PC-3 (cell line): Measurements from ENCODE around the gene CSTPP1. TPM values are rescaled to one million over a fixed set of nuclear protein-coding genes. Genes with fewer than 3 reads are reported as not detected.

Experiments
- ATAC-seq: fragments of 200-7000 bp; cut with Tn5 transposase; 2 replicates; pipeline ENCODE4 v1.9.1; 2020; ENCODE audit warnings: mild to moderate bottlenecking, moderate library complexity
- BruUV-seq: library from RNA; stranded (reverse); fragments of 400-500 nt; replicated peaks from 2 replicates; lab custom pipeline; 2021; lab: Mats Ljungman, UMichigan
- CTCF ChIA-PET: fragments of 300-600 bp; sonication (Branson Sonifier 250); formaldehyde crosslinking; loops from one replicate; lab custom pipeline; 2022; ENCODE audit warnings: antibody characterized with exemption; lab: Charles Lee
- POLR2A ChIA-PET: fragments of 300-600 bp; sonication (Branson Sonifier 250); formaldehyde crosslinking; loops from one replicate; lab custom pipeline; 2022; ENCODE audit warnings: antibody characterized with exemption; ENCODE audit not compliant: unreplicated experiment; lab: Charles Lee
- DNase-seq: peaks from one replicate; pipeline ENCODE4 v3.0.0-alpha.2; 2015
- H2AFZ ChIP-seq: fragments of 300-600 bp; sonication (generic); 2 replicates; pipeline ENCODE4 v1.6.0; 2016; ENCODE audit warnings: antibody characterized with exemption, low read length
- H3F3A ChIP-seq: fragments of 300-600 bp; sonication (generic); one replicate; pipeline ENCODE4 v1.6.0; 2017; ENCODE audit warnings: antibody characterized with exemption, low read length, control low read depth, mild to moderate bottlenecking; ENCODE audit not compliant: unreplicated experiment
- H3K27ac ChIP-seq: fragments of 300-600 bp; sonication (generic); 2 replicates; pipeline ENCODE4 v1.5.1; 2016; ENCODE audit warnings: mild to moderate bottlenecking, low read length
- H3K27me3 ChIP-seq: fragments of 300-600 bp; sonication (generic); 2 replicates; pipeline ENCODE4 v1.6.1; 2016; ENCODE audit warnings: low read length, mixed read lengths
- H3K36me3 ChIP-seq: fragments of 300-600 bp; sonication (generic); 2 replicates; pipeline ENCODE4 v1.6.1; 2016; ENCODE audit warnings: low read depth, mixed run types, low read length, mixed read lengths
- H3K4me1 ChIP-seq: fragments of 300-600 bp; sonication (generic); 2 replicates; pipeline ENCODE4 v1.5.1; 2016; ENCODE audit warnings: low read length; ENCODE audit not compliant: insufficient read depth
- H3K4me2 ChIP-seq: fragments of 300-600 bp; sonication (generic); 2 replicates; pipeline ENCODE4 v1.6.0; 2016; ENCODE audit warnings: low read length
- H3K4me3 ChIP-seq: fragments of 300-600 bp; sonication (generic); 2 replicates; pipeline ENCODE4 v1.5.1; 2016; ENCODE audit warnings: mild to moderate bottlenecking, low read length, mixed read lengths
- H3K79me2 ChIP-seq: fragments of 300-600 bp; sonication (generic); 2 replicates; pipeline ENCODE4 v1.6.1; 2017; ENCODE audit warnings: low read length, mixed read lengths
- H3K9ac ChIP-seq: fragments of 300-600 bp; sonication (generic); 2 replicates; pipeline ENCODE4 v1.6.0; 2016; ENCODE audit warnings: mild to moderate bottlenecking, low read length
- H3K9me2 ChIP-seq: fragments of 300-600 bp; sonication (generic); replicated peaks from 2 replicates; pipeline ENCODE4 v1.6.1; 2016; ENCODE audit warnings: mixed run types, low read length, mixed read lengths
- H3K9me3 ChIP-seq: fragments of 300-600 bp; sonication (generic); 2 replicates; pipeline ENCODE4 v1.6.1; 2016; ENCODE audit warnings: low read length, mixed read lengths
- H4K20me1 ChIP-seq: fragments of 300-600 bp; sonication (generic); 2 replicates; pipeline ENCODE4 v1.6.1; 2016; ENCODE audit warnings: low read length, mixed read lengths
- EZH2 ChIP-seq: fragments of 300-600 bp; sonication (generic); IDR thresholded peaks from one replicate; pipeline ENCODE4 v1.6.1; 2017; ENCODE audit warnings: antibody characterized with exemption, mild to moderate bottlenecking, low read length; ENCODE audit not compliant: unreplicated experiment
- EZH2phosphoT487 ChIP-seq: fragments of 300-600 bp; sonication (generic); IDR thresholded peaks from 2 replicates; pipeline ENCODE4 v1.6.1; 2018; ENCODE audit warnings: mild to moderate bottlenecking, antibody characterized with exemption, low read length, borderline replicate concordance
- intact Hi-C: fragments of 100-400 bp; cut with micrococcal nuclease; formaldehyde crosslinking; loops from 2 replicates; pipeline ENCODE4 v1.9.0; 2023
- total RNA-seq: library from RNA; depleted of rRNA; stranded (reverse); fragments of >200 nt; gene quantifications from 2 replicates; pipeline ENCODE4 v1.2.3, GENCODE V29; 2014
- TF ChIP-seq, protein P1 (sequence below): fragments of 300-600 bp; sonication (generic); conservative IDR thresholded peaks from 2 replicates; pipeline ENCODE4 v1.5.1; 2017; ENCODE audit warnings: antibody characterized with exemption, low read depth, mild to moderate bottlenecking, low read length

CSTPP1 gene
- total RNA-seq, 1 experiment from 2014 or later = 21.7 TPM

DNA sequence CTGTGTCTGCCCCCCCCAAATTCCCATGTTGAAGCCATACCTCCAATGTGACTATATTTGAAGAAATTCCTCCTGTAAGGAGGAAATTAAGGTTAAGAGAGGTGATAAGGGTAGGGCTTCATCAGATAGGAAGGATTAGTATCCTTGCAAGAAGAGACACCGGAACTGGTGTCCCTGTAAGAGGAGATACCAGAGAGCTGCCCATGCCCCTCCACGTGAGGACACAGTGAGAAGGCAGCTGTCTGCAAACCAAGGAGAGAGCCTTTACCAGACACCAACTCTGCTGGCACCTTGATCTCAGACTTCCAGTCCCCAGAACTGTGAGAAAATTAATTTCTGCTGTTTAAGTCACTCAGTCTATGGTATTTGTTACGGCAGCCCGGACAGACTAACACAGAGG, 130.8 kb downstream of the CSTPP1 start:
- CTCF ChIA-PET = no interaction called here

DNA sequence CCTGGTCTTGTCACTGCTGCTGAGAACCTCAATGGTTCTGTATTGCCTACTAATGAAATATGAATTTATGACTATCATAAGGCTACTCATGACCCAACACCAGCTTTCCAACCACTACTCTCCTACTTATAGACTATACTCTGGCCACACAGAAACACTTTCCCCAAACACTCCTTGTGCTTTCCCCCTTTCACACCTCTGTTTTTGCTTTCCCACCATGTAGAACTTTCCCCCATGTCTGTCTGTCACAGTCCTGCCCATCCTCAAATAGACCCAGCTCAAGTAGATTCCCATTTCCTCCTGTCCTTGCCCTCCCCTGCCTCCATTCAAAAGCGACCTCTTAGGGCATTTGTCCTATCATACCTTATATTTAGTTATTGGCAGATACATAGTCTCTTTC, 134.2 kb downstream of the CSTPP1 start:
- no peak overlapping the region for H3K9ac ChIP-seq
- no peak for DNase-seq
- no peak for TF ChIP-seq EZH2
- TF ChIP-seq, protein P1, sequence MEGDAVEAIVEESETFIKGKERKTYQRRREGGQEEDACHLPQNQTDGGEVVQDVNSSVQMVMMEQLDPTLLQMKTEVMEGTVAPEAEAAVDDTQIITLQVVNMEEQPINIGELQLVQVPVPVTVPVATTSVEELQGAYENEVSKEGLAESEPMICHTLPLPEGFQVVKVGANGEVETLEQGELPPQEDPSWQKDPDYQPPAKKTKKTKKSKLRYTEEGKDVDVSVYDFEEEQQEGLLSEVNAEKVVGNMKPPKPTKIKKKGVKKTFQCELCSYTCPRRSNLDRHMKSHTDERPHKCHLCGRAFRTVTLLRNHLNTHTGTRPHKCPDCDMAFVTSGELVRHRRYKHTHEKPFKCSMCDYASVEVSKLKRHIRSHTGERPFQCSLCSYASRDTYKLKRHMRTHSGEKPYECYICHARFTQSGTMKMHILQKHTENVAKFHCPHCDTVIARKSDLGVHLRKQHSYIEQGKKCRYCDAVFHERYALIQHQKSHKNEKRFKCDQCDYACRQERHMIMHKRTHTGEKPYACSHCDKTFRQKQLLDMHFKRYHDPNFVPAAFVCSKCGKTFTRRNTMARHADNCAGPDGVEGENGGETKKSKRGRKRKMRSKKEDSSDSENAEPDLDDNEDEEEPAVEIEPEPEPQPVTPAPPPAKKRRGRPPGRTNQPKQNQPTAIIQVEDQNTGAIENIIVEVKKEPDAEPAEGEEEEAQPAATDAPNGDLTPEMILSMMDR = no peak
- TF ChIP-seq EZH2phosphoT487 = no peak
- H3K79me2 ChIP-seq = no peaks in the 10 kb centered on the region
- ATAC-seq = no peak
- H3K27me3 ChIP-seq = no peaks in the 10 kb centered on the region
- H3K27ac ChIP-seq = no peak overlapping the region
- CTCF ChIA-PET = no interaction called here
- no peaks in the 10 kb centered on the region for H4K20me1 ChIP-seq
- no TSS peak for BruUV-seq
- POLR2A ChIA-PET = no interaction called here
- no peak overlapping the region for H2AFZ ChIP-seq
- no peak overlapping the region for H3K4me2 ChIP-seq
- H3K9me3 ChIP-seq = no peaks in the 10 kb centered on the region
- no peaks in the 10 kb centered on the region for H3K36me3 ChIP-seq
- H3F3A ChIP-seq = no peaks in the 10 kb centered on the region
- intact Hi-C loops = no loop called here
- H3K4me1 ChIP-seq = peaks cover 7% of the 10 kb centered on the region
- H3K4me3 ChIP-seq = no peak overlapping the region
- no peaks in the 10 kb centered on the region for H3K9me2 ChIP-seq

More for the DNA sequence above, 130.8 kb downstream of the CSTPP1 start:
- Histone ChIP-seq H3K9me2 (no peaks in the 10 kb centered on the region), H3K9ac (no peak overlapping the region), H3K27ac (no peak overlapping the region), H3K79me2 (no peaks in the 10 kb centered on the region), H3K36me3 (no peaks in the 10 kb centered on the region), H3K4me2 (no peak overlapping the region), H2AFZ (no peak overlapping the region), H3F3A (no peaks in the 10 kb centered on the region), H3K27me3 (no peaks in the 10 kb centered on the region), H4K20me1 (no peaks in the 10 kb centered on the region), H3K4me3 (no peak overlapping the region), H3K9me3 (no peaks in the 10 kb centered on the region), H3K4me1 (peaks cover 7% of the 10 kb centered on the region)
- no peak for TF ChIP-seq EZH2phosphoT487
- no peak for TF ChIP-seq EZH2
- TF ChIP-seq, protein P1 = no peak
- BruUV-seq = no TSS peak
- POLR2A ChIA-PET = no interaction called here
- no peak for ATAC-seq
- intact Hi-C loops = no loop called here
- DNase-seq = no peak

DNA sequence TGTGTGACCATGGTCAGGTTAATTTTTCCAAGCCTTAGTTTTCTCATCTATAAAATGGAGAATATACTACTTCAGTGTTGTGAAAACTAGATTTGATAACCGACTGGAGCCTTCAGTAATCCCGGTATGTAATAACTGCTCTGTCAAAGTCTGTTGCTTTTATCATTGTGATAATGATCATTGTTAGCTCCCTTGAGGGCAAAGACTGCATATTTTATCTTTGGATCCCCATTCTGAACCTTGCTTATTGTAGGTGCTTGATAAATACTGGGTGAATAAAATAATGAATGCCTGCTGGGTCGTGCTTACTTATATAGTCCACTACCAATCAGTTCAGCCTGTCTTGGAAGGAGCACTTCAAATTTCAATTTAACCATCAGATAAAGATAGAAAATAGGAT, 134.8 kb downstream of the CSTPP1 start:
- Histone ChIP-seq H3K9ac (no peak overlapping the region), H2AFZ (no peak overlapping the region), H3F3A (no peaks in the 10 kb centered on the region), H3K4me3 (no peak overlapping the region), H3K27ac (no peak overlapping the region), H3K4me2 (no peak overlapping the region), H3K27me3 (no peaks in the 10 kb centered on the region), H3K79me2 (no peaks in the 10 kb centered on the region), H3K36me3 (no peaks in the 10 kb centered on the region), H3K9me2 (no peaks in the 10 kb centered on the region), H3K9me3 (no peaks in the 10 kb centered on the region), H3K4me1 (peaks cover 7% of the 10 kb centered on the region), H4K20me1 (no peaks in the 10 kb centered on the region)
- intact Hi-C loops = no loop called here
- no peak for ATAC-seq
- DNase-seq = no peak
- POLR2A ChIA-PET = no interaction called here
- no TSS peak for BruUV-seq
- no peak for TF ChIP-seq EZH2phosphoT487
- TF ChIP-seq EZH2 = no peak
- TF ChIP-seq, protein P1 = no peak
- CTCF ChIA-PET = no interaction called here
